ENCODE data around the gene NPLOC4. TPM values are rescaled to one million over a fixed set of nuclear protein-coding genes. Genes with fewer than 3 reads are reported as not detected.

NPLOC4 gene
- total and polyA plus RNA-seq, 9 of the 15 experiments (the other 6 are each of a cell fraction or from before 2014, with no cell fraction given), result 1.5 to 116 (median 64.5) TPM

DNA sequence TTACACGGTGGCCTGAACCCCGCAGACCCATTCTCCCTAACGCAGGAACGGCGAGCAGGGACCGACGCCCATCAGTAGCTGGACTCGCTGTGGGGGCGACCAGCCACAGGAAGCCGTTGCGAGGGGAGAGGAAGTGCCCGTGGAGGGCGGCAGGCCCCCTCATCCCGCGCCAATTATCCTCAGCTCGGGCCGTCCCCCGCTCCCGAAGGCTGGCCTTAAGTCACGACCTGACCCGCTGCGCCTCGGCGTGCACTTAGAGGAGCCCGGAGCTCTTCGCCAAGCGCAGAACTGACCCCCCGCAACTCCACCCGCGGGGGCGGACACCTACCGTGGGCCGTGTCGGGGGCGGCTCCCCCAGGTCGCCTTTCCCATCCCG is 46.3 kb upstream of the NPLOC4 start (continued):
- TF ChIP-seq ZEB2 (IDR thresholded peaks at IDR 0.05) (peak; percentile 60; the same call in 1 of the 2 replicates), CBFA2T3 (IDR thresholded peaks at IDR 0.05) (no peak), SPI1 (IDR thresholded peaks at IDR 0.05; ENCODE audit: borderline replicate concordance, low read depth, low read length) (peak; percentile 49; the same call in 1 of the 2 replicates), SIN3B (IDR thresholded peaks at IDR 0.05; ENCODE audit: low read depth) (no peak), SRSF1 (IDR thresholded peaks at IDR 0.05; ENCODE audit: low read depth, low read length) (no peak), SMAD4 (CRISPR knock-in tag; conservative IDR thresholded peaks at IDR 0.05) (0 out of 2 replicates have a peak, but pooled peaks have one; percentile 7)
- TF ChIP-seq, protein P1, sequence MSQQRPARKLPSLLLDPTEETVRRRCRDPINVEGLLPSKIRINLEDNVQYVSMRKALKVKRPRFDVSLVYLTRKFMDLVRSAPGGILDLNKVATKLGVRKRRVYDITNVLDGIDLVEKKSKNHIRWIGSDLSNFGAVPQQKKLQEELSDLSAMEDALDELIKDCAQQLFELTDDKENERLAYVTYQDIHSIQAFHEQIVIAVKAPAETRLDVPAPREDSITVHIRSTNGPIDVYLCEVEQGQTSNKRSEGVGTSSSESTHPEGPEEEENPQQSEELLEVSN (IDR thresholded peaks at IDR 0.05; ENCODE audit: borderline replicate concordance in 1 of 2, extremely low read depth in 1 of 2, insufficient read depth in 1 of 2, insufficient read length in 1 of 2, low read depth in 1 of 2, low read length in 1 of 2, poor library complexity in 1 of 2, severe bottlenecking in 1 of 2), result no peak

DNA sequence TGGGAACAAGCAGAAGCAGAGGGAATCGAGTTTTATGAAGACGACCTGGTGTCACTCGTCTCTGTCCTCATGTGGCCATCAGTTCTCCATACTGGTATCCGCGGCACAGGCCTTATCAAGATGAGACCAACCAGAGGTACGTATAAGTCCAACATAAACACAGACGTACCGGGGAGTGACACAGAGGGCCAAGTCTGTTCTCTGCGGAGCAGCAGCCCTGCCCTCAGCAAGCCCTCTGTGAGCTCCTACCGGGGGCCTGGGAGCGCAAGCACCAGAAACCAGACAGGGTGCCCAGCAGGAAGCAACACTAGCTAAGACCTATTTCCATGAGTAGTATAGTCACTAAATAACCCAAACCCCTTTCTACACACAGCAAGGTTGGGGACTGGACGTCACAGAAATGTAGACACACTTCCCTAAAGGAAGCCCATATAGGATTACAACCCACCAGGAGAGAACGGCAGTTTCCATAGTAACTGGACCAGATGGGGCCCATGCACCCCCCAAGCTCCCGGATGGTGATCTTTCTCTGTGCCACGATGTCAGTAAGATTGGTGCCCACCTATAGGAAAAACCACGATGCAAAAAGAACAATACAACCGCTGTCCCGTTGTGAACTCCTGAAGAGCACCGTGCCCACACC is 45.8 kb upstream of the NPLOC4 start:
- Histone ChIP-seq H3K79me2 (ENCODE audit: control insufficient read depth, insufficient read depth, low read length) (peaks cover 55% of the 10 kb centered on the region), H3K27ac (ENCODE audit: extremely low read depth, low read depth, low read length) (peak overlapping the region; percentile 78), H4K20me1 (replicated peaks; ENCODE audit: control insufficient read depth, insufficient read depth, low read length) (peaks cover 12% of the 10 kb centered on the region; the same call in 1 of the 2 replicates), H3K9me1 (ENCODE audit: control insufficient read depth, insufficient read depth, low read length) (peaks cover 6% of the 10 kb centered on the region), H3K27me3 (ENCODE audit: control insufficient read depth in 2 of 2, insufficient read depth in 2 of 2, low read length in 2 of 2) (no peaks in the 10 kb centered on the region), H2AFZ (ENCODE audit: low read depth, low read length) (peak overlapping the region; percentile 78; the same call in 1 of the 2 replicates), H3K9me3 (replicated peaks; ENCODE audit: control insufficient read depth, insufficient read depth, low read depth, low read length) (no peaks in the 10 kb centered on the region), H3K9ac (ENCODE audit: insufficient read depth in 1 of 2, low read depth in 2 of 2, low read length in 2 of 2) (peak overlapping the region; percentile 96 to 99), H3K4me1 (replicated peaks in 1 of 2; ENCODE audit: control insufficient read depth in 2 of 2, insufficient read depth in 2 of 2, low read length in 2 of 2) (peaks cover 13 to 52% of the 10 kb centered on the region in 2 experiments), H3K4me2 (ENCODE audit: insufficient read depth, low read length) (peak overlapping the region; percentile 90), H3K4me3 (peak overlapping the region; percentile 96), H3K36me3 (ENCODE audit: control insufficient read depth, insufficient read depth, low read length) (peaks cover 41% of the 10 kb centered on the region; the same call in 2 of the 3 replicates)
- ChIA-PET POLR2A (interaction anchor here (0.6 to 3.5 kb wide), 15 partner anchors 8 to 63 kb away, joined by 3 to 39 read pairs (median 5); partner anchors contain the start of genes CCDC137, MRPL12 and OXLD1), CTCF (ENCODE audit: low intra/inter-chr PET ratio) (no interaction called here)
- ATAC-seq (no peak), FAIRE-seq (no peak), DNase-seq (ENCODE audit: extremely low read depth in 1 of 4, low spot score in 3 of 4) (no peak)
- in situ Hi-C loops (cut with MboI) (no loop called here), intact Hi-C loops (cut with micrococcal nuclease) (no loop called here)
- 9% methylated on average over 19 of the region's 19 CpGs for WGBS (ENCODE audit: insufficient coverage, low coverage, missing lambda C conversion rate)
- BruUV-seq (replicated peaks), result no TSS peak
- TF ChIP-seq NR2F6 (CRISPR knock-in tag; IDR thresholded peaks at IDR 0.05), result no peak
- TF ChIP-seq, protein P2, sequence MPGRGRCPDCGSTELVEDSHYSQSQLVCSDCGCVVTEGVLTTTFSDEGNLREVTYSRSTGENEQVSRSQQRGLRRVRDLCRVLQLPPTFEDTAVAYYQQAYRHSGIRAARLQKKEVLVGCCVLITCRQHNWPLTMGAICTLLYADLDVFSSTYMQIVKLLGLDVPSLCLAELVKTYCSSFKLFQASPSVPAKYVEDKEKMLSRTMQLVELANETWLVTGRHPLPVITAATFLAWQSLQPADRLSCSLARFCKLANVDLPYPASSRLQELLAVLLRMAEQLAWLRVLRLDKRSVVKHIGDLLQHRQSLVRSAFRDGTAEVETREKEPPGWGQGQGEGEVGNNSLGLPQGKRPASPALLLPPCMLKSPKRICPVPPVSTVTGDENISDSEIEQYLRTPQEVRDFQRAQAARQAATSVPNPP (IDR thresholded peaks at IDR 0.05; ENCODE audit: borderline replicate concordance, insufficient read depth, insufficient read length), result no peak
- no peak for TF ChIP-seq LARP7 (IDR thresholded peaks at IDR 0.05)
- TF ChIP-seq SPI1 (IDR thresholded peaks at IDR 0.05; ENCODE audit: borderline replicate concordance, low read depth, low read length), result 0 out of 2 replicates have a peak, but pooled peaks have one; percentile 18
- no peak for TF ChIP-seq NEUROD1 (IDR thresholded peaks at IDR 0.05; ENCODE audit: borderline replicate concordance, low read depth, low read length, partially characterized antibody)
- TF ChIP-seq, protein P3, sequence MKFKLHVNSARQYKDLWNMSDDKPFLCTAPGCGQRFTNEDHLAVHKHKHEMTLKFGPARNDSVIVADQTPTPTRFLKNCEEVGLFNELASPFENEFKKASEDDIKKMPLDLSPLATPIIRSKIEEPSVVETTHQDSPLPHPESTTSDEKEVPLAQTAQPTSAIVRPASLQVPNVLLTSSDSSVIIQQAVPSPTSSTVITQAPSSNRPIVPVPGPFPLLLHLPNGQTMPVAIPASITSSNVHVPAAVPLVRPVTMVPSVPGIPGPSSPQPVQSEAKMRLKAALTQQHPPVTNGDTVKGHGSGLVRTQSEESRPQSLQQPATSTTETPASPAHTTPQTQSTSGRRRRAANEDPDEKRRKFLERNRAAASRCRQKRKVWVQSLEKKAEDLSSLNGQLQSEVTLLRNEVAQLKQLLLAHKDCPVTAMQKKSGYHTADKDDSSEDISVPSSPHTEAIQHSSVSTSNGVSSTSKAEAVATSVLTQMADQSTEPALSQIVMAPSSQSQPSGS (CRISPR knock-in tag; IDR thresholded peaks at IDR 0.05), result no peak
- TF ChIP-seq, protein P4, sequence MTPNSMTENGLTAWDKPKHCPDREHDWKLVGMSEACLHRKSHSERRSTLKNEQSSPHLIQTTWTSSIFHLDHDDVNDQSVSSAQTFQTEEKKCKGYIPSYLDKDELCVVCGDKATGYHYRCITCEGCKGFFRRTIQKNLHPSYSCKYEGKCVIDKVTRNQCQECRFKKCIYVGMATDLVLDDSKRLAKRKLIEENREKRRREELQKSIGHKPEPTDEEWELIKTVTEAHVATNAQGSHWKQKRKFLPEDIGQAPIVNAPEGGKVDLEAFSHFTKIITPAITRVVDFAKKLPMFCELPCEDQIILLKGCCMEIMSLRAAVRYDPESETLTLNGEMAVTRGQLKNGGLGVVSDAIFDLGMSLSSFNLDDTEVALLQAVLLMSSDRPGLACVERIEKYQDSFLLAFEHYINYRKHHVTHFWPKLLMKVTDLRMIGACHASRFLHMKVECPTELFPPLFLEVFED (CRISPR knock-in tag; conservative IDR thresholded peaks at IDR 0.05), result no peak
- TF ChIP-seq ZNF316 (IDR thresholded peaks at IDR 0.05), result peak; percentile 40

Measured in K562 (cell line).